PC-3 (cell line): ENCODE results near the gene VAV3.

Source experiments
- CTCF ChIP-seq: fragments of 300-600 bp; sonication (generic); conservative IDR thresholded peaks from 2 replicates; pipeline ENCODE4 v1.5.1; 2017; ENCODE audit warnings: antibody characterized with exemption, low read depth, mild to moderate bottlenecking, low read length
- EZH2 ChIP-seq: fragments of 300-600 bp; sonication (generic); IDR thresholded peaks from one replicate; pipeline ENCODE4 v1.6.1; 2017; ENCODE audit warnings: antibody characterized with exemption, mild to moderate bottlenecking, low read length; ENCODE audit not compliant: unreplicated experiment
- EZH2phosphoT487 ChIP-seq: fragments of 300-600 bp; sonication (generic); IDR thresholded peaks from 2 replicates; pipeline ENCODE4 v1.6.1; 2018; ENCODE audit warnings: mild to moderate bottlenecking, antibody characterized with exemption, low read length, borderline replicate concordance

- TF ChIP-seq CTCF (no peak), EZH2 (no peak), EZH2phosphoT487 (no peak)
These were observed 11.9 kb upstream of the VAV3 start for GRCh38 chr1:107976836-107977235.
